ENCODE results near the gene RNF214. TPM values are rescaled to one million over a fixed set of nuclear protein-coding genes. Genes with fewer than 3 reads are reported as not detected.
"Not testable (repeated sequence)": the region's sequence is repeated elsewhere in the genome, so short reads cannot be mapped to it uniquely, and the experiment has no call there.

The RNF214 gene
- total RNA-seq, 1 donor from 2014 or later: 17.2 TPM

- intact Hi-C loops (cut with micrococcal nuclease): no loop called here
These were observed 34.7 kb upstream of the RNF214 start for GRCh38 chr11:117197516-117198456.

- intact Hi-C loops (cut with micrococcal nuclease): no loop called here
These were observed 33.9 kb upstream of the RNF214 start for GRCh38 chr11:117198613-117199012.

GRCh38 chr11:117199053-117199915, 33.2 kb upstream of the RNF214 start, which contains the start of gene TAGLN:
TAGLN (plus strand) TSS chr11:117199370; CDS start chr11:117203014, 3,644 bp downstream.
- intact Hi-C loops (cut with micrococcal nuclease): no loop called here

- intact Hi-C loops (cut with micrococcal nuclease): no loop called here
These were observed 32.3 kb upstream of the RNF214 start for GRCh38 chr11:117199916-117200812.

- intact Hi-C loops (cut with micrococcal nuclease): no loop called here
These were observed 31.4 kb upstream of the RNF214 start for GRCh38 chr11:117200813-117201657.

GRCh38 chr11:117201658-117202305, 30.7 kb upstream of the RNF214 start:
- intact Hi-C loops (cut with micrococcal nuclease): no loop called here

- intact Hi-C loops (cut with micrococcal nuclease): no loop called here
These were observed 29.9 kb upstream of the RNF214 start for GRCh38 chr11:117202386-117203068.

GRCh38 chr11:117203069-117203407, 29.4 kb upstream of the RNF214 start:
- intact Hi-C loops (cut with micrococcal nuclease): no loop called here

- intact Hi-C loops (cut with micrococcal nuclease): no loop called here
These were observed 28.0 kb upstream of the RNF214 start for GRCh38 chr11:117204283-117205080.

- intact Hi-C loops (cut with micrococcal nuclease): no loop called here
These were observed 27.2 kb upstream of the RNF214 start for GRCh38 chr11:117205211-117205818.

GRCh38 chr11:117206111-117206510, 26.4 kb upstream of the RNF214 start:
- intact Hi-C loops (cut with micrococcal nuclease): not testable (repeated sequence)

GRCh38 chr11:117206859-117207258, 25.6 kb upstream of the RNF214 start:
- intact Hi-C loops (cut with micrococcal nuclease): not testable (repeated sequence)

- intact Hi-C loops (cut with micrococcal nuclease): not testable (repeated sequence)
These were observed 25.0 kb upstream of the RNF214 start for GRCh38 chr11:117207481-117207880.

- intact Hi-C loops (cut with micrococcal nuclease): not testable (repeated sequence)
These were observed 23.8 kb upstream of the RNF214 start for GRCh38 chr11:117208710-117209109.

- intact Hi-C loops (cut with micrococcal nuclease): not testable (repeated sequence)
These were observed 22.9 kb upstream of the RNF214 start for GRCh38 chr11:117209351-117210125.

GRCh38 chr11:117210620-117211019, 21.9 kb upstream of the RNF214 start:
- intact Hi-C loops (cut with micrococcal nuclease): no loop called here

Measured in T-helper 1 cell treated with Interleukin-12 subunit alpha and Interleukin-12 subunit beta and Interleukin-4 antibody, amounts not matched to agents 30 ng/mL and 1 ng/mL, for 36 hours (primary cell).